ENCODE data around the gene MAPKAPK2.

MAPKAPK2 gene

GRCh38 chr1:206706806-206707366 lies 22.2 kb downstream of the MAPKAPK2 start:
- TF ChIP-seq SPI1 (IDR thresholded peaks at IDR 0.05; ENCODE audit: low read depth, low read length): 0 out of 2 replicates have a peak, but pooled peaks have one; percentile 15
- TF ChIP-seq POLR2AphosphoS5 (IDR thresholded peaks at IDR 0.05; ENCODE audit: low read depth, low read length): no peak
- FAIRE-seq (no peak), DNase-seq (ENCODE audit: insufficient read length, low spot score) (no peak)

- TF ChIP-seq SPI1 (IDR thresholded peaks at IDR 0.05; ENCODE audit: low read depth, low read length) (peak; percentile 36; the same call in 1 of the 2 replicates), TAF1 (IDR thresholded peaks at IDR 0.05; ENCODE audit: low read depth, low read length) (no peak)
- FAIRE-seq: peak; percentile 54
- no peak for DNase-seq (ENCODE audit: insufficient read length, low spot score)
These were observed 23.4 kb downstream of the MAPKAPK2 start for GRCh38 chr1:206708058-206708457.

- DNase-seq (ENCODE audit: insufficient read length, low spot score): no peak
- no peak for FAIRE-seq
- TF ChIP-seq POLR2AphosphoS5 (IDR thresholded peaks at IDR 0.05; ENCODE audit: low read depth, low read length) (no peak), SPI1 (IDR thresholded peaks at IDR 0.05; ENCODE audit: low read depth, low read length) (no peak), POU2F2 (IDR thresholded peaks at IDR 0.05; ENCODE audit: low read depth, low read length) (no peak), POLR2A (IDR thresholded peaks at IDR 0.05; ENCODE audit: low read depth, low read length) (no peak), PAX5 (IDR thresholded peaks at IDR 0.05; ENCODE audit: insufficient read depth, low read length, severe bottlenecking) (no peak), TAF1 (IDR thresholded peaks at IDR 0.05; ENCODE audit: low read depth, low read length) (no peak)
These were observed 24.2 kb downstream of the MAPKAPK2 start for GRCh38 chr1:206708882-206709281.

- FAIRE-seq (no peak), DNase-seq (ENCODE audit: insufficient read length, low spot score) (no peak)
- TF ChIP-seq TAF1 (IDR thresholded peaks at IDR 0.05; ENCODE audit: low read depth, low read length) (no peak), POLR2AphosphoS5 (IDR thresholded peaks at IDR 0.05; ENCODE audit: low read depth, low read length) (no peak), PAX5 (IDR thresholded peaks at IDR 0.05; ENCODE audit: insufficient read depth, low read length, severe bottlenecking) (no peak), POLR2A (IDR thresholded peaks at IDR 0.05; ENCODE audit: low read depth, low read length) (no peak), POU2F2 (IDR thresholded peaks at IDR 0.05; ENCODE audit: low read depth, low read length) (no peak), SPI1 (IDR thresholded peaks at IDR 0.05; ENCODE audit: low read depth, low read length) (no peak)
These were observed 24.6 kb downstream of the MAPKAPK2 start for GRCh38 chr1:206709322-206709721.

DNA sequence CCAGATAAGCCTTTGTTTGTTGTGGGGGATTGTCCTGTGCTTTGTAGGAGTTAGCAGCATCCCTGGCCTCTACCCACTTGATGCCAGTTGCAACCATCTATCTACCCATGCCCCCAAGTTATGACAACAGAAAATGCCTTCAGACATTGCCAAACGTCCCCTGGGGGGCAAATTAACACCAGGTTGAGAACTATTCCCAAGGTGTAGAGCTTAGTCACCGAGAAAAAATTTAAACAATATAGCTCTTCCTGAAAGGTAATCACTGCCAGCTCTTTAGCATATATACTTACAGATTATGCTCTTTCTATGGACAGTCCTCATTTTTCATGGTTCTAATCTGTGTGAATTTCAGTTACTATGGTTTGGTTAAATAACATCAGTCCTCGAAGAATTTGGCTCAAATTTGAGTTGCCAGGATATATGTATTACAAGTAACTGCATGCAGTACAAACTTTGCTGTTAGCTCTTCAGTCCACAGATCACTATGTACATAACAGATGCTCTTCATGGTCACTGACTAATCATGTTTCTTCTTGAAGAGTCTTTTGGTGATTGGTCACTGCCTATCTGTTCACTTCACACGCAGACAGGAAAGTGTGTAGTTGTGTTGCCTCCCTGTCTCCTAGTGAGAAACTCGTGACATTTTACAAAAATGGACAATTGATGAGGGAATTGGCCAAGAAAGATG lies 25.2 kb downstream of the MAPKAPK2 start:
- TF ChIP-seq POLR2A (IDR thresholded peaks at IDR 0.05; ENCODE audit: low read depth, low read length) (no peak), TAF1 (IDR thresholded peaks at IDR 0.05; ENCODE audit: low read depth, low read length) (no peak), POLR2AphosphoS5 (IDR thresholded peaks at IDR 0.05; ENCODE audit: low read depth, low read length) (no peak), PAX5 (IDR thresholded peaks at IDR 0.05; ENCODE audit: insufficient read depth, low read length, severe bottlenecking) (no peak), POU2F2 (IDR thresholded peaks at IDR 0.05; ENCODE audit: low read depth, low read length) (no peak), SPI1 (IDR thresholded peaks at IDR 0.05; ENCODE audit: low read depth, low read length) (no peak)
- DNase-seq (ENCODE audit: insufficient read length, low spot score): no peak
- no peak for FAIRE-seq

DNA sequence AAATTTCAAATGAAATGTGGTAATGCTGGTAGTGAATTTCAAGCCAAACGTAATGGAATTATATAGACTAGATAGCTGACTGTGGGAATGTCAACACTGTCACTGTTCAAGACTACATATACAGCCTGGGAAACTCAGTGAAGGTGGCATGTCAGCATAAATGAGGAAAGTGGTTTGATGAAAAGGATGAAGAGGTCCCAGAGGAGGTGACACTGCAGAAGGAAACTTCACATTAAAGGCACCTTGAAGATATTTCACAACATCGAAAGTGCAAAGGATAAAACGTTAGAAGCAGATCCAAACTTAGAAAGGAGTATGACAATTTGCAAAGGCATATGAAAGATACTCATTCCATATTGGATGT lies 25.7 kb downstream of the MAPKAPK2 start:
- TF ChIP-seq POU2F2 (IDR thresholded peaks at IDR 0.05; ENCODE audit: low read depth, low read length): no peak
- no peak for TF ChIP-seq POLR2A (IDR thresholded peaks at IDR 0.05; ENCODE audit: low read depth, low read length)
- TF ChIP-seq POLR2AphosphoS5 (IDR thresholded peaks at IDR 0.05; ENCODE audit: low read depth, low read length): no peak
- no peak for TF ChIP-seq PAX5 (IDR thresholded peaks at IDR 0.05; ENCODE audit: insufficient read depth, low read length, severe bottlenecking)
- TF ChIP-seq TAF1 (IDR thresholded peaks at IDR 0.05; ENCODE audit: low read depth, low read length): no peak
- no peak for TF ChIP-seq SPI1 (IDR thresholded peaks at IDR 0.05; ENCODE audit: low read depth, low read length)
- FAIRE-seq: no peak
- DNase-seq (ENCODE audit: insufficient read length, low spot score): no peak

DNA sequence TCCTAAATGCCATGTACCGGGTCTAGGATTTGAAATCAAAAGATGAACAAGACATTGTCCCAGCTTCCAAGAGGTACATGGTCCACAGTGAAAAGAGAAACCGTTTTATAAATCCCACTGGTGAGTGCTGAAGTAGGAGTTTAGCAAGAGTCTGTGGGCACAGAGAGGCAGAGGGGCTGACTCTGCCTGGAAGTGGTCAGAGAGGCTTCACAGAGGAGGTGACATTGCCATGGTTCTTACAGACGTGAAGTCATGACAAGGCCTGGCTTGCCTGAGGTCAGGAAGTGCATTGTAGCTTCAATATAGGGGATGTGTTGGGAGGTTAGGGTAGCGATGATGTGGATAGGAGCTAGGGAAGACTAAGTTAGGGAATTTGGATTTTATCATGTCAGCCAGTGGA lies 28.4 kb downstream of the MAPKAPK2 start:
- TF ChIP-seq POU2F2 (IDR thresholded peaks at IDR 0.05; ENCODE audit: low read depth, low read length): no peak
- no peak for TF ChIP-seq POLR2AphosphoS5 (IDR thresholded peaks at IDR 0.05; ENCODE audit: low read depth, low read length)
- TF ChIP-seq PAX5 (IDR thresholded peaks at IDR 0.05; ENCODE audit: insufficient read depth, low read length, severe bottlenecking): no peak
- TF ChIP-seq POLR2A (IDR thresholded peaks at IDR 0.05; ENCODE audit: low read depth, low read length): no peak
- TF ChIP-seq SPI1 (IDR thresholded peaks at IDR 0.05; ENCODE audit: low read depth, low read length): no peak
- no peak for TF ChIP-seq TAF1 (IDR thresholded peaks at IDR 0.05; ENCODE audit: low read depth, low read length)
- no peak for DNase-seq (ENCODE audit: insufficient read length, low spot score)
- FAIRE-seq: no peak

DNA sequence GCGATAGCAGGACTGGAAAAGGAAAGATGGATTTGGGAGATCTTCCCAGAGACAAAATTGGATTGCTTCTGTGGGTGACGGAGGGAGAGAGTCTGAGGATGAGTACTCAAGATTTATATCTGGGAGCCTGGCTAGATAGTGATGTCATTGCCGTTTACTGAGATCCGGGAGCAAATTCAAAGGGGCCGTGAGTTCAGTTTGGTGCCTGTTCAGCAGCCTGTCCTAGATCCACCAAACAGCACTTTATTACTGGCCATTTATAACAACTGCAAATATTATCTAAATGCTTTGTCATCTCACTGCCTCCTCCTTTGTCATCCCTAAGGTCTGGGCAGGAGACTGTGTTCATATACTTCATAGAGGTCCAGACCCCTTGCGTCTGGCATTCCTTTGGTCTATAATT lies 29.2 kb downstream of the MAPKAPK2 start:
- DNase-seq (ENCODE audit: insufficient read length, low spot score): no peak
- FAIRE-seq: no peak
- no peak for TF ChIP-seq SPI1 (IDR thresholded peaks at IDR 0.05; ENCODE audit: low read depth, low read length)
- TF ChIP-seq POLR2AphosphoS5 (IDR thresholded peaks at IDR 0.05; ENCODE audit: low read depth, low read length): no peak

GRCh38 chr1:206714331-206715058 lies 29.8 kb downstream of the MAPKAPK2 start:
- no peak for FAIRE-seq
- TF ChIP-seq POLR2A (IDR thresholded peaks at IDR 0.05; ENCODE audit: low read depth, low read length) (no peak), PAX5 (IDR thresholded peaks at IDR 0.05; ENCODE audit: insufficient read depth, low read length, severe bottlenecking) (no peak), POU2F2 (IDR thresholded peaks at IDR 0.05; ENCODE audit: low read depth, low read length) (no peak), TAF1 (IDR thresholded peaks at IDR 0.05; ENCODE audit: low read depth, low read length) (no peak), SPI1 (IDR thresholded peaks at IDR 0.05; ENCODE audit: low read depth, low read length) (no peak)
- no peak for DNase-seq (ENCODE audit: insufficient read length, low spot score)

- TF ChIP-seq SPI1 (IDR thresholded peaks at IDR 0.05; ENCODE audit: low read depth, low read length) (no peak), TAF1 (IDR thresholded peaks at IDR 0.05; ENCODE audit: low read depth, low read length) (no peak), POLR2A (IDR thresholded peaks at IDR 0.05; ENCODE audit: low read depth, low read length) (no peak), POLR2AphosphoS5 (IDR thresholded peaks at IDR 0.05; ENCODE audit: low read depth, low read length) (no peak), POU2F2 (IDR thresholded peaks at IDR 0.05; ENCODE audit: low read depth, low read length) (no peak), PAX5 (IDR thresholded peaks at IDR 0.05; ENCODE audit: insufficient read depth, low read length, severe bottlenecking) (no peak)
- DNase-seq (ENCODE audit: insufficient read length, low spot score) (no peak), FAIRE-seq (no peak)
These were observed 30.4 kb downstream of the MAPKAPK2 start for GRCh38 chr1:206715120-206715519.
